Ramos (cell line): ENCODE measurements around the gene EXOSC7.

Source experiments
- in situ Hi-C: fragments of 300-500 bp; cut with MboI; formaldehyde crosslinking; loops from one replicate; pipeline ENCODE4 v1.14.3; 2022; ENCODE audit warnings: low sequenced_read_pairs; ENCODE audit not compliant: unreplicated experiment

The EXOSC7 gene

GRCh38 chr3:45020534-45020933 is 44.5 kb downstream of the EXOSC7 start:
- in situ Hi-C loops = no loop called here

DNA sequence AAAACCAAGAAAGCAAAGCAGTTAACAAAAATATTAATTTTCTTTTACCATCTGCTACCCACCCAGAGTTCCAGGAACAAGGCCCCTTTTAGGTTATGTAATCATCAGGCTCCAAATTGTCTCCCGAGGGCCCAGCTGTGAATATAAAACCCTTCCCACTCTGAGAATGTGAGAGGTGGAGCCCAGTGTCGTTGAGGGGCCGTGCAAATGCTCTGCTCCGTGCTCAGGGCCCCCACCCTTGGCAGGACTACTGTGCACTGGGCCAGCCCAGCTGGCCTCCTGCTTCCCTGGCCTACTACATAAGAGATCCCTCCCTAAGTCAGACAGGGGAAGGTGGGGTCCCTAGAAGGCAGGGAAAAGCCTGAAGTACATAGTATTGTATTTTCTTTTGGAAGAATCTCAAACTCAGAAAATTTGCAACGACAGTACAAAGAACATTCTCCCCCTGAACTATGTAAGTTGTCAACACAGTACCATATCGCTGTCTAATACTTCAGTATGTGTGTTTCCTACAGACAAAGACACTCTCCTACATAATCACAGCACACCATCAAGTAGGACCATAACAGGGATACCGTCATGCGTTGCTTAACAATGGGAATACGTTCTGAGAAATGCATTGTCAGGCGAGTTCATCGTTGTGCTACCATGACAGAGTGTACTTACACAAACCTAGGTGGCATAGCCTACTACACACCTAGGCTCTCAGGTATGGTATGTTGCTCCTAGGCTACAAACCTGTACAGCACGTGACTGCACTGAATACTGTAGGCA is 45.7 kb downstream of the EXOSC7 start:
- in situ Hi-C loops = no loop called here

GRCh38 chr3:45023675-45024074 is 47.6 kb downstream of the EXOSC7 start:
- in situ Hi-C loops = no loop called here

DNA sequence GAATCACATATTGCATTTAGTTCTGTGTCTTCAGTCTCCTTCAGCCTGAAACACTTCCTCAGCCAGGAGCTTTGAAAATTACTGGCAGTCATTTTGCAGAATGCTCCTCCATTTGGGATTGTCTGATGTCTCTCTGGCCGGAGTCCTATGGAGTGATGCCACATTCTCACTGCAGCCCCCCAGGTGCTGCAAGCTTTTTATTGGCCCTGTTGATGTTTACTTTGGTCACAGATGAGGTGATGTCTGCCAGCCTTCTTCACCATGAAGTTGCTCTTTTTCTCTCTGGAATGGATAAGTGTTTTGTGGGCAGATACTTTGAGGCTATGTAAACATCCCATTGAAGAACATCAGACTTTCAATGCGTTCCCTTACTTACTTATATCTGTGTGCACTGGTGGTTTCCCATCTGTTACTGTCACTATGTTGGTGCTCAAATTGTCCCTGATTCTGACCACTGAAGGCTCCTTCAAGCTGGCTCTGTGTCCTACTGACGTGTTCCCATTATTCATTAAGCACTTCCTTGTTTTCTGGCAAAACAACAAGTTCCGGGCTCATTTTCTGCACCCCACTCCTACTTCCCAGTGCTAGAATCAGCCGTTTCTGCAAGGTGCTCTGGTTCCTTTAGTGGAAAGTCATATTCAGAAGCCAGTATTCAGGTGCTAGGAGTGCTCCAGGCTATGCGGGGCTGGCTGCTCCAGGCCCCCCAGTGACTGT is 48.7 kb downstream of the EXOSC7 start:
- in situ Hi-C loops = loop anchor here (25.0 kb wide), 1 partner anchor 913 kb away; the partner anchor contains the start of gene CXCR6

DNA sequence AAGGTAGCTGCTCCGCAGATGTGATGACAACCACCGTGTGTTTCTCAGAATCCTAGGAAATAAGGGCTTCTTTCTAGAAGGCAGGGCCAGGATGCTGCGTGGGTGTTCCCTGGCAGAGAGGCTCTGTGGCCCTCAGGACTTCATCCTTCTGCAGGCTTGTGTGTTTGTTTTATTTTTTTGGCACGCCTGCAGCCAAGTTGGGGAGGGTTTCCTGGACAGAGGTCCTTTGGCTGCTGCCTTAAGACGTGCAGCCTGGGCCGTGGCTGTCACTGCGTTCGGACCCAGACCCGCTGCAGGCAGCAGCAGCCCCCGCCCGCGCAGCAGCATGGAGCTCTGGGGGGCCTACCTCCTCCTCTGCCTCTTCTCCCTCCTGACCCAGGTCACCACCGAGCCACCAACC is 50.0 kb downstream of the EXOSC7 start, which contains the start of gene CLEC3B:
Gene CLEC3B (plus strand): TSS at position 266 of the 400 bp plus-strand sequence. CDS start 60 bp downstream, at position 326.
- in situ Hi-C loops = loop anchor here (25.0 kb wide), 1 partner anchor 911 kb away; the partner anchor contains the start of gene CXCR6

DNA sequence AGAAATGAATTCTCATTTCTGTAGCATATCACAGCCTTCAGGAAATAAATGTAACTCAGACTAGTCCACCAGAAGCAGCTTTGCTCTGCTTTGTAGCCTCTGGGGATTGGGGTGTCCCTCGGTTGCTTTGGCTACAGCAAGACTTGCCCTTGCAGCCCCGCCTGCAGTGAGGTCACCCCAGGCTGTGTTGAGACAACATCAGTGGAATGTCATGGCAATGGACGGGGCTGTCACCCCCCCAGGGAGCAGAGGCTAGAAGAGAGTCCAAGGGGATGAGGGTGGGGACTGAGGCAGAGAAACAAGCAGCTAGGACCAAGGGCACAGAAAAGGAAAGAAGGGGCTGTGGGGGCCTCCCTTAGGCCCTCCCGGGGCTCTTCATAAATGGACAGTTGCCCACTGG is 50.9 kb downstream of the EXOSC7 start:
- in situ Hi-C loops = loop anchor here (25.0 kb wide), 1 partner anchor 910 kb away; the partner anchor contains the start of gene CXCR6

GRCh38 chr3:45027441-45027840 is 51.4 kb downstream of the EXOSC7 start:
- in situ Hi-C loops = loop anchor here (25.0 kb wide), 1 partner anchor 910 kb away; the partner anchor contains the start of gene CXCR6

DNA sequence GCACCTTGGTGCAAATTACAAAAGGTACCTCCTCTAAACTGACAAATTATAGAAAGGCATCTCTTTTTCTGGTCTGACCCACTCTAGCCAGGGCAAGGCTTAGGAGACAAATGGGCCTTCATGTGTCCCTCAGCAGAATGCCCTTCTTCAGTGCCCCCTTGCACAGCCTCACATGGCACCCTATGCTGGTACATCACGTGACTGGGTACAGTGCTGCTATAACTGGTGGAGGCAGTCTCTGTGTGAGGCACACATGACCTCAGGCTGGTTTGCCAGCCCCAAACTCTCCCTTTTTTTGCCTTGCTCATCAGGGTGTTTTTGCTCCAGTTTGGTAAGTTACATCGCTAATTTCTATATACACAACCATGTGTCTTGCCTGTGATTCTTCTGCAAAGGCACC is 53.2 kb downstream of the EXOSC7 start:
- in situ Hi-C loops = loop anchor here (25.0 kb wide), 1 partner anchor 908 kb away; the partner anchor contains the start of gene CXCR6

GRCh38 chr3:45029661-45030060 is 53.6 kb downstream of the EXOSC7 start:
- in situ Hi-C loops = loop anchor here (25.0 kb wide), 1 partner anchor 908 kb away; the partner anchor contains the start of gene CXCR6

- in situ Hi-C loops = loop anchor here (25.0 kb wide), 1 partner anchor 906 kb away; the partner anchor contains the start of gene CXCR6
Observed at GRCh38 chr3:45031531-45031930, 55.5 kb downstream of the EXOSC7 start.

GRCh38 chr3:45032113-45032512 is 56.1 kb downstream of the EXOSC7 start:
- in situ Hi-C loops = loop anchor here (25.0 kb wide), 1 partner anchor 905 kb away; the partner anchor contains the start of gene CXCR6

DNA sequence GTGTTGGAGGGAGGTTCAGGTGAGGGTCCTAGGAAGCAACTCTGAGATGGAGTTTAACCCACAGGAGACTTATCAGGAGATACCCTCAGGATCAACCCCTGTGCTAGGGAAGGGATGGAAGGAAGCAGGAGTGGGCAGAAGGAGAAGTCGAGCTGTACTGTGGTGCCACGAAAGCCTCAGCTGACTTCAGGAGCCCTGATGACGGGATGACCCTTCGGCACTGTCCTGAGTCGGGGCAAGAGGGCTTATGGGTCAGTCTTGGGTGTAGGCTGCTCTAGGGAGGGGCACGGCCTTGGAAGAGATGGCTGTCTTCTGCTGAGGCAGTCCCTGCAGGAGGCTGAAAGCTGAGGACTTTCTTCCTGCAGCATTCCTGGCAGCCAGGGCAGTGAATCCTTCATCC is 57.7 kb downstream of the EXOSC7 start:
- in situ Hi-C loops = loop anchor here (25.0 kb wide), 1 partner anchor 904 kb away; the partner anchor contains the start of gene CXCR6

- in situ Hi-C loops = loop anchor here (5.0 to 25.0 kb wide), 3 partner anchors 478 to 903 kb away; partner anchors contain the start of gene CXCR6
Observed at GRCh38 chr3:45034612-45035252, 58.7 kb downstream of the EXOSC7 start.

GRCh38 chr3:45035441-45036301 is 59.6 kb downstream of the EXOSC7 start:
- in situ Hi-C loops = loop anchor here (5.0 to 25.0 kb wide), 3 partner anchors 477 to 902 kb away; partner anchors contain the start of gene CXCR6

DNA sequence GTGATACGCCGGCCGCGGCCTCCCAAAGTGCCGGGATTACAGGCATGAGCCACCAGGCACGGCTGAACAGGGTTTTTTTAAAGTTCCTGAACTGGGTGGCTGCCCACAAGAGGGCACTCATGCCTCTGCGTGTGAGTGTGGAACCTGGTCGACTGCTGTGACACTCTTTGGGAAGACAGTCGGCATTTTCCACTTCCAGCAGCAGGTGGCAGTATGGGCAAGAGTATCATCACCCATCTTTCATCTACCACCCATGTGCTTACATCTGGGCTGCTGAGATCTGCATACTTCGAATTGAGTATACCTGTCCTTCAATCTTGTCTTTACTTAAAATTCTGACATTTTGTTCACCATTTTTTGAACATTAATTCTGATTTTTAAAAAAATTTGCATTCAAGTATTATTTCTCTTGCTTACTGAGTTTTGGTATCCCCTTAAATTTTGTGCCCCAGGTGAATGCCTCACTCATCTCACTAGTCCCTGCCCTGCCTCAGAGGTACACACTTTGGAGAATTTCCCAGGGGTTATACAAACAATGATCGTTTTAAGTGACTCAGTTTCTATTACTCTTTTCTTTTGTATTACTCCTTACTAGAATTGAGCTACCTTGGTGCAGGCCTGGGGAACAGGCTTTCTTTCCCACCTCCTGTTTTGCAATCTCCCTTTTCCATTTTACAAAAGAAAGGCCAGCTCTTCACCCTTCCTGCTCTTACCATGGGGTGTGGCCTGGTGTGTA is 61.8 kb downstream of the EXOSC7 start:
- in situ Hi-C loops = loop anchor here (5.0 to 25.0 kb wide), 3 partner anchors 474 to 899 kb away; partner anchors contain the start of gene CXCR6

- in situ Hi-C loops = loop anchor here (25.0 kb wide), 1 partner anchor 896 kb away; the partner anchor contains the start of gene CXCR6
Observed at GRCh38 chr3:45041666-45042065, 65.6 kb downstream of the EXOSC7 start.

DNA sequence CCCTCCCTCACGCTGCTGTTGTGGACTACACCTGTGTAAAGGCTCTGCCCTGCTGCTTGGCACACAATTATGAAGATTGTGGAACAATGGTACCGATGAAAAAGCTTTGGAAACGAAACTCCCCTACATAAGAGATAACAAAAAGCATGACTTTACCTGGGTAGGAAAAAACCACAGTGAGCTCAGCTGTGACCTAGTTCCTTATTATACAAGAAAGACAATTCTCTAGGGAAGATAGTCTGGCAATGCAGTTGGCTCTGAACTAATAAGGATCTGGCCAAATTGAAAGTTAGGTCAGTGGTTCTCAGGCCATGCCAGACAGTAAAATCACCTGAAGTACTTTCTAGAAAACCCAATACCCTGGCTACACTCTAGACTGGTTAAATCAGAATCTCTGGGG is 66.1 kb downstream of the EXOSC7 start:
- in situ Hi-C loops = loop anchor here (25.0 kb wide), 1 partner anchor 895 kb away; the partner anchor contains the start of gene CXCR6

DNA sequence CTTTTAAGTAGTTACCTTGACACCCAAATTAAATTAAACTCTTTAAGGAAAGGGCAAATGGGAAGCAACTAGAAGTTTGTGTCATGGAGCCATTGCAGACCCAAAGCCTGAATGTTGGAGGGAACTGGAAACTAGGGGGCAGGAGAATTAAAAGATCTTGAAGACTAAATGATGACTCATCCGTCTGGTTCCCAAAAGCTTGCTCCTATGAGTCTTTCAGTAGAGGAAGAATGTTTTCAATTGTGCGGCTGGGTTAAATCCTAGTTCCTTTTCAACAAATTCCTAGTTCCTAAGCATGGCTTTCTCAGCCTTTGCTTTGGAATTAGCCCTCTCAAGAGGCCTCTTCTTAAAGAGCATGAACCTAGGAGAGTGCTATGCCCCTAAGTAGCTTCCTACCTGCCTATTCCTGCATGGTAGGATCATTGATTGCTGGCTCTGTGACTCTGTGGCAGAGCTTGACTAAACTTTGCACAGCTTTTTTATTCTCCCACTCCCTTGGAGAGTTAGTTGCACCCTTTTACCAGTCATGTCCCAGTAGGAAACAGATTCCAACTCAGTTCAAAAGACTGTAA is 67.8 kb downstream of the EXOSC7 start:
- in situ Hi-C loops = loop anchor here (25.0 kb wide), 1 partner anchor 893 kb away; the partner anchor contains the start of gene CXCR6
